GM23248 (cell line): ENCODE results near the gene PPP1R12B.

Source experiments
- EZH2 ChIP-seq: fragments of 200-600 bp; sonication (generic); IDR thresholded peaks from 2 replicates; pipeline ENCODE4 v1.6.1; 2018; ENCODE audit warnings: antibody characterized with exemption, mild to moderate bottlenecking; ENCODE audit not compliant: insufficient read depth, poor library complexity, severe bottlenecking
- EZH2phosphoT487 ChIP-seq: fragments of 200-600 bp; sonication (generic); IDR thresholded peaks from 2 replicates; pipeline ENCODE4 v1.6.1; 2018; ENCODE audit warnings: antibody characterized with exemption, moderate library complexity, mild to moderate bottlenecking, low read depth; ENCODE audit not compliant: insufficient read depth

DNA sequence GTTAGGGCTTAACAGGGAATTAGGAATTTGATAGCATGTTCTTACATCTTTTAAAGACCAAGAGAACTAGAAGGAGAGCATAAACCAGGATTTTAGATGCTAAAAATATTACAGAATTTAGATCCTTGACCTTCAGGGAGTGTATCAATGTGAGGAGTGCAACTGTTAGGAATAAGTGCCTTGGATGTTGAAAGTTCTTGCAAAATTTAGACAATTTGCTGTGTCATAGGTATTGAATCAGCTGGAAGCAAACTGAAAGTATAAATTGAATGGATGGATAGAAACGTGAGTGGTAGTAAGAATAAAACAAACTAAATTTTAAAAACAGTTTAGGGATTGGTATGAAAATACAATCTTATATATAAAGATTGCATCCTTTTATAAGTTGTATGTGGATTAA, 27.7 kb downstream of the PPP1R12B start:
- no peak for TF ChIP-seq EZH2
- TF ChIP-seq EZH2phosphoT487: no peak
